Stimulated activated CD8-positive, alpha-beta memory T cell treated with anti-CD3 and anti-CD28 coated beads, Interleukin-15, amount 100 ng/mL, for 24 hours (primary cell): ENCODE results near the gene LRRC46.

Experiments
- DNase-seq: peaks from one replicate; pipeline ENCODE4 v3.0.0-alpha.2; 2020; ENCODE audit warnings: low read depth

The LRRC46 gene

GRCh38 chr17:47831003-47831933 lies at the start of gene LRRC46, which contains the start of gene MRPL10:
Gene LRRC46, plus strand, starts transcription at chr17:47831670. Its CDS starts 320 bp downstream, at chr17:47831990.
Gene MRPL10, minus strand, starts transcription at chr17:47831541. Its CDS starts 30 bp downstream, at chr17:47831511.
- DNase-seq: peak; percentile 86

- DNase-seq: no peak
Observed at GRCh38 chr17:47785538-47786123, 45.8 kb upstream of the LRRC46 start.

GRCh38 chr17:47789611-47790561 lies 41.6 kb upstream of the LRRC46 start:
- DNase-seq: peak; percentile 28

GRCh38 chr17:47791025-47791424 lies 40.4 kb upstream of the LRRC46 start:
- DNase-seq: no peak

GRCh38 chr17:47792457-47792856 lies 39.0 kb upstream of the LRRC46 start:
- no peak for DNase-seq

GRCh38 chr17:47792979-47793378 lies 38.5 kb upstream of the LRRC46 start:
- no peak for DNase-seq

GRCh38 chr17:47797797-47798196 lies 33.7 kb upstream of the LRRC46 start:
- no peak for DNase-seq

- DNase-seq: no peak
Observed at GRCh38 chr17:47800686-47801085, 30.8 kb upstream of the LRRC46 start.

GRCh38 chr17:47801176-47801765 lies 30.2 kb upstream of the LRRC46 start:
- DNase-seq: no peak

GRCh38 chr17:47801906-47802305 lies 29.6 kb upstream of the LRRC46 start:
- DNase-seq: no peak

- no peak for DNase-seq
Observed at GRCh38 chr17:47802341-47803022, 29.0 kb upstream of the LRRC46 start.

- DNase-seq: no peak
Observed at GRCh38 chr17:47803201-47803600, 28.3 kb upstream of the LRRC46 start.

- DNase-seq: no peak
Observed at GRCh38 chr17:47803751-47804150, 27.7 kb upstream of the LRRC46 start.

GRCh38 chr17:47804461-47804860 lies 27.0 kb upstream of the LRRC46 start:
- DNase-seq: no peak

GRCh38 chr17:47806026-47806912 lies 25.2 kb upstream of the LRRC46 start:
- no peak for DNase-seq

GRCh38 chr17:47806913-47807255 lies 24.6 kb upstream of the LRRC46 start:
- DNase-seq: no peak

- DNase-seq: no peak
Observed at GRCh38 chr17:47807421-47807820, 24.0 kb upstream of the LRRC46 start.

GRCh38 chr17:47808036-47808829 lies 23.2 kb upstream of the LRRC46 start:
- DNase-seq: no peak

GRCh38 chr17:47808830-47809480 lies 22.5 kb upstream of the LRRC46 start:
- DNase-seq: no peak
